Measurements from ENCODE around the gene CCDC60.

Gene CCDC60

DNA sequence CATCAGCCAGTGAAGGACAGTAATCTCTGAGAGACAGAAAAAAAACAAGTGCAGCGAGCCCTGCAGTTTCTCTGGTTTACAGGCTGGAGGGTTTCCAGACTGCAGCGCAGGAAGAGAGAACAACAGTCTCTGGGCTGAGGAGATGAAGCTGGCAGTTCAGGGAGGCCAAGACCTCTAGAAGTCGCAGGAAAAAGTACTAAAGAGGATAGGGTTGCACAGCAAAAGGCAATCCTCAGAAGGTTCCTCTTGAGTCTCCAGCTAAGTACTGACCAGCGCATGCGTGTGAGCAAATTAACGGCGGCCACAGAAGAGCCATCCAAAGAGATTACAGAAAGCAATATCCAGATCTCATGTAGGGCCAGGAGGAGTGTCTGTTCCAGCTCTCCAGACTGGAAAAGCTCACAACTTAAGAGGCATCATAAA, 12.2 kb upstream of the CCDC60 start:
- Mint-ChIP-seq H3K9me3 (peaks cover 2% of the 10 kb centered on the region), H3K4me3 (no peak overlapping the region), H3K27ac (no peak overlapping the region), H3K27me3 (ENCODE audit: low read depth) (peaks cover 8% of the 10 kb centered on the region), H3K4me1 (peaks cover 17% of the 10 kb centered on the region), H3K36me3 (ENCODE audit: low read depth) (no peaks in the 10 kb centered on the region)
- TF ChIP-seq CTCF (IDR thresholded peaks at IDR 0.05; ENCODE audit: unreplicated experiment in 3 of 3) = no peak

DNA sequence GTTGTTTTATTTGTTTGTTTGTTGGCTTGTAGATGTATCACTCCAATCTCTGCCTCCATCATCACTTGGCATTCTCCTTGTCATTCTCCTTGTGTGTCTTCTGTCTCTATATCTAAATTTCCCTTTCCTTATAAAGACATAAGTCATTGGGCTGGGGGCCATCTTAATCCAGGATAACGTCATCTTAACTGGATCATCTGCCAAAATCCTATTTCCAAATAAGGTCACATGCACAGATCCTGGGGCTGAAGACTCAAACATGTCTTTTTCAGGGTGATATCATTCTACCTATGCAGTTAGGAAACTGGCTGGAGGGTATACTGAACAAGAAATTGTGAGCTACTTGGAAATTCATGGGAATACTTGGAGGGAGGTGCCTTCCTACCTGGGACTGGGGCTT, 8.7 kb upstream of the CCDC60 start:
- Mint-ChIP-seq H3K36me3 (ENCODE audit: low read depth) (no peaks in the 10 kb centered on the region), H3K4me3 (no peak overlapping the region), H3K9me3 (peaks cover 2% of the 10 kb centered on the region), H3K4me1 (peaks cover 25% of the 10 kb centered on the region), H3K27me3 (ENCODE audit: low read depth) (peaks cover 2% of the 10 kb centered on the region), H3K27ac (peak overlapping the region in 1 of 3 experiments; percentile 5)
- TF ChIP-seq CTCF (IDR thresholded peaks at IDR 0.05; ENCODE audit: unreplicated experiment in 3 of 3) = no peak

DNA sequence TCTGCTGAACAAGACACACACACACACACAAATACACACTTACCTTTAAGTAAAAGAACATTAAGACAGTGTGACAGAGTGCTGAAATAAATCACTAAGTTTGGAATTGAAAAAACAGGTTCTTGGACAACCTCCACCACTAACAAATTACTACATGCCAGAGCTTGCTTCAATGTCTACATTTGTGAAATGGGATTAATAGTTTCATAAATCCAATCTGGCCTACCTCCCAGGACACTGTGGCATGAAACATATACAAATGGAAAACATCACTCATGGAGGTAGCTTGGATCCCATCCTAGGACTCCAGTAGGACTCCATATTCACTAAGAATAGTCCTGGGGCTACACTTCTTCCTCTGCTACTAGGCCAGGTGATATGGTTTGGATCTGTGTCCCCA, 8.2 kb upstream of the CCDC60 start:
- Mint-ChIP-seq H3K27me3 (ENCODE audit: low read depth) (no peaks in the 10 kb centered on the region), H3K9me3 (peaks cover 2% of the 10 kb centered on the region), H3K27ac (peak overlapping the region in 2 of 3 experiments; percentile 5 to 38), H3K36me3 (ENCODE audit: low read depth) (no peaks in the 10 kb centered on the region), H3K4me3 (no peak overlapping the region), H3K4me1 (peaks cover 25% of the 10 kb centered on the region)
- no peak for TF ChIP-seq CTCF (IDR thresholded peaks at IDR 0.05; ENCODE audit: unreplicated experiment in 3 of 3)

GRCh38 chr12:119327471-119327870, 7.1 kb upstream of the CCDC60 start:
- H3K4me1 Mint-ChIP-seq = peaks cover 25% of the 10 kb centered on the region
- no peak for TF ChIP-seq CTCF (IDR thresholded peaks at IDR 0.05; ENCODE audit: unreplicated experiment in 3 of 3)
- H3K36me3 Mint-ChIP-seq (ENCODE audit: low read depth) = no peaks in the 10 kb centered on the region

DNA sequence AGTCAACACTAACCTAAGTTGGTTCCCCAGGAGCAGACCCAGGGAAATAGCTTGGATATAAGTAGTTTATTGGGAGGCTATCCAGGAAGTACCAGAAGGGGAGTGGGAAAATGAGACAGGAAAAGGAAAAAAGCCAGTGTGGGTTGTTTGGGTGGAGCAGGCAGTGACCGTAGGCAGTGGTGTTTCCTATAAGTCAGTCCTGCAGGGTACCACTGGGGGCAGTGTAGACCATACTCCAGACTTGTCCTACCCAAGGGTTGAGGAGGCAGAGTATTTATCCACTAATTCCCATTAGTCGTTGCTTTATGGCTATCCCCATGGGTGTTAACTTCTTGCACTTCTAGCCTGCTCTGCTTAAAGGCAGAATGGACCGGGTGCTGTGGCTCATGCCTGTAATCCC, 6.4 kb upstream of the CCDC60 start:
- Mint-ChIP-seq H3K4me1 (peaks cover 25% of the 10 kb centered on the region), H3K9me3 (no peaks in the 10 kb centered on the region), H3K27me3 (ENCODE audit: low read depth) (peaks cover 4% of the 10 kb centered on the region), H3K36me3 (ENCODE audit: low read depth) (no peaks in the 10 kb centered on the region), H3K4me3 (no peak overlapping the region), H3K27ac (no peak overlapping the region)
- TF ChIP-seq CTCF (IDR thresholded peaks at IDR 0.05; ENCODE audit: unreplicated experiment in 3 of 3) = peak in 1 of 3 experiments; percentile 22

More at GRCh38 chr12:119327471-119327870, 7.1 kb upstream of the CCDC60 start:
- peaks cover 2% of the 10 kb centered on the region for H3K27me3 Mint-ChIP-seq (ENCODE audit: low read depth)
- peak overlapping the region in 1 of 3 experiments; percentile 5 for H3K27ac Mint-ChIP-seq
- H3K9me3 Mint-ChIP-seq = no peaks in the 10 kb centered on the region
- no peak overlapping the region for H3K4me3 Mint-ChIP-seq

- peaks cover 9% of the 10 kb centered on the region for H3K27me3 Mint-ChIP-seq (ENCODE audit: low read depth)
- H3K27ac Mint-ChIP-seq = no peak overlapping the region
- H3K4me1 Mint-ChIP-seq = peaks cover 14% of the 10 kb centered on the region
- TF ChIP-seq CTCF (IDR thresholded peaks at IDR 0.05; ENCODE audit: unreplicated experiment in 3 of 3) = no peak
- no peak overlapping the region for H3K4me3 Mint-ChIP-seq
- peaks cover 5% of the 10 kb centered on the region for H3K9me3 Mint-ChIP-seq
- no peaks in the 10 kb centered on the region for H3K36me3 Mint-ChIP-seq (ENCODE audit: low read depth)
Observed at GRCh38 chr12:119338593-119339363, 4.2 kb downstream of the CCDC60 start.
